ENCODE data around the gene TTC13.
A peak's percentile ranks its signal among the peaks of the same experiment; 100 is the strongest.

The TTC13 gene

DNA sequence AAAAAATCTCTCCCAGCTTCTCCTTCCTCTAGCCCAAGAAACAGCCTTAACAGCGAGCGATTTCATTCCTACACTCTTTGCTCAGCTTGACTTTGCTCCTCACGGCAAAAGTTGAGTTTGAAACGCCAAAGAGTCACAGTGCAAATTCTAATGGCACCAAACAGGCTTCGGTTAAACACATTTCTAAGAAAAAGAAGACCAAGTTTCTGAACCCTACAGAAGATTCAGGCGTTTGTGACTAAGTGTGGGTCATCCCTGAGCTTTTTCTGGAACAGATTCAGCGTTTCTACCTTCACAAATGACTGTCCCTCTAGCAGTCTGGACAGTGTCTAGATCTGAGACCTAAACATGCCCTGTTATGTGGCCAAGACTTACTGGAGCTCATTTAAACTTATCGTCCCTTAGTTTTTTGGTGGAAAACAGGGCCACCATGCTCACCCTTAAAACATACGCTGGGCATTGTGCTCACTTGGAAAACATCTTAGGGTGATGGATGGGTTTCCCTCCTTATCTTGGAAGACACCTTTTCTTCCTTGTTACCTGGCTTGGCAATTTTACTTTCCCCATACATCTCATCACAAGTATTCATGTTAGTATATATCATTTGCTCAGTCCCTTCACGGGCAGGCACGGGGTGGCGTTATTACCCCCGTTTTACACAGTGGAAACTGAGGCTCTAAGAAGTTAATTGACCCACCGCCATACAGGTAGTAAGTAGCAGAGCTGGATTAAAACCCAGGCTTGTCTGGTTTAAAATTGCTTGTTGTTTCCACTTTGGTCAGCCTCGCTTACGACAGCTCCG lies 111.4 kb downstream of the TTC13 start:
- DNase-seq = no peak

DNA sequence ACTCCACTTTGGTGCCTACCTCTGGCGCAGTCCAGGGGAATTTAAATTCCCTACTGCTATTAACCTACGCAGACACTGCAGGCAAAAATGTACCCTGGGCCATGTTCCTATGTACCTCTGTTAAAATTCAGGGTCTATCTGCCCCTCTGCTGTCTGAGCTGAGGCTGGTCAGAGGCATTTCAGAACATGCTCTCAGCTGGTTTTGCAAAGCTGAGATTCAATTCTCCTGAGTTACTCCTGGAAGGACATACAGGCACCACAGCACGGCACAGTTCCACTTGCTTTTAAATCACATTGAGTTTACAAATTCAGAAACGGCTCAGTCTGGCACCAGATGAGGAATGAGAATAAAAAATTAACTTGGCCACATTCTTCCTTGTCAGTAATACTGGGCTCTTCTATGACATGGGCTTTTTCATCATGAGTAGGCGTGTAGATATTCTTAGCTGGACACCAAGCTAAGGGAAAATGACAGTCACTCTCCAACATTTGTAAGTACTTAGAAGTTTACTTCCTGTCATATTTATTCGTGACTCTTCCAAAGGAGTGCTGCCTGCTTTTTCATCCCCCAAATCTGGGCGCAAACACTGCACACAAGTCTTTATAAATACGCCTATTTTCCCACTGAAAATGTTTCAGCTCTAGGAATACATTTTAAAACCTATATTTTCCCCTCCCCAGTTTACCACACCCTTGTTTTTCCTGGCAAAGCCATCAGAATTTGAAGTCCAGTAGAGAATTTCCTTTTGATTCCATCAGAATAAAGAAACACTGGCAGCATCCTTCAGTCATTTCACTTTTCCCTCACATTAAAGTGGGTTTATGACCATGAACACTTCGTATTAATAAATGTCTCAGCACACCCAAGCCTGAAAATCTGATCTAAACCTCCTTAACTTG lies 112.2 kb downstream of the TTC13 start:
- DNase-seq = no peak

DNA sequence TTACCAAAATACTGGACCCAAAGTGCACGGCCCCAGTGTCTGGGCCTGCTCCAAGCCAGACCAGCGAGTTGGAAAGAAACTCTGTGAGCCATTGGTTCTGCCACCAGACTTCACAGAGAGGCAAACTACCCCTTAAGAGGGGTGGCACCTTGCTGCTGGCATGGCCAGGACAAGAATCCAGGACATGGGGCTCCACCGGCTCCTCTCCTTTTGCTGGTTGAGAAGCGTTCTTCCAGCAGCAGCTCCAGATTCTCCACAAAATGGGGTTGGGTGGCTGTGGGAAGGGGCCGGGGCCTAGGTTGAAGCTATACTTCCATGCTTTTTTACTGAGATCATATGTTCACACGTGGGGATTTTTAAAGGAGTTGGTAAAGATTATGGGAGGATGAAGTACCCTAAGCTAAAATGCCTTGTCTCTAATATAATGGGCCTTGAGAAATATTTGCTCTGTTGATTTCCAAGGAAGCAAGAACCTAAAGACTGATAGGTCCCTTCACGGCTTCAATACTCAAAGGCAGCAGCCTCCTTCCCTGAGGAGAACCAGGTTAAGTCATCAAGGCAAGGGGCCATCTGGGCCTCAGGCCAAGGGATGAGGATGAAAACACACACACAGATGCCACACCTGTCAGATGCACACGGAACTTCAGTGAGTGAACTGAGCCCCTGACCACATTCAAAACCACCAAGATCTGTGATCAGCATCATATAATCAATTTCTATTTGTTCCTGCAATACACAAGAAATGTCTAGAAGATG lies 113.4 kb downstream of the TTC13 start:
- DNase-seq = peak; percentile 41

DNA sequence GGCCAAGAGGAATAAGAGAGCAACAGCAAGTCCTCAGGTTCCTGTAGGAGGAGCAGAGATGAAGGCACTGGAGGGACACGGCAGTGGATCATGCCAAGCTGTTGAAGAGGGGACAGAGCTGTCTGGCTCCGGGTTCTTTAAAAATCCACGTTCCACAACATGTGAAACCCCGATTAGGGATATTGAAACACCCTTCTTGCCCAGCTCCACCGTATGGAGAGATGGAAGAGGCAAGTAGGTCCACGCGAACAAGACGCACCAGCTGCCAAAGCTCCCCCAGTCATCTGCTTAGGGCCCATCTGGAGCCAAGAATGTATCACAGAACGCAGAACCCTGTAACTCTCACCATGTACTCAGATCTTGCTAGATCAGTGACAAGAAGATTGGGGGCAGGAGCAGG lies 114.2 kb downstream of the TTC13 start:
- no peak for DNase-seq

DNA sequence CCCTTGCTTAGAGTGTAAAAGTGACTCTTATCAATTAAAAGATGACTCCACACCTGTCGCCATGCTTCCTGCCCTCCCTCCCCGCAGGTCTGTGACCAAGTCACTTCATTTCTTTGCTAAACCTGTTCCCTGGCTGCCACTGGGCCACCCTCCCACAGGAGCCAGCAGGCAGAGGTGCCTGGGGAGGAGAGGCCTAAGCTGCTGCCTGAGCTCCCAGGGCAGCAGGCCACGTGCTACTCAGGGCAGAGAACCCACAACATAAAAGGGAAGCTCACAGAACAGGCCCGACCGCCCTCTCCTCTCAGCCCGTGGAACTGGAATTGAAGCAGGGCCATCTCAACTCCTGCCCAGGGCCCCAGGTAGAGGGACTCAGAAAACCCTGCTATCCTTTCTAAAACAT lies 115.2 kb downstream of the TTC13 start:
- DNase-seq = no peak

DNA sequence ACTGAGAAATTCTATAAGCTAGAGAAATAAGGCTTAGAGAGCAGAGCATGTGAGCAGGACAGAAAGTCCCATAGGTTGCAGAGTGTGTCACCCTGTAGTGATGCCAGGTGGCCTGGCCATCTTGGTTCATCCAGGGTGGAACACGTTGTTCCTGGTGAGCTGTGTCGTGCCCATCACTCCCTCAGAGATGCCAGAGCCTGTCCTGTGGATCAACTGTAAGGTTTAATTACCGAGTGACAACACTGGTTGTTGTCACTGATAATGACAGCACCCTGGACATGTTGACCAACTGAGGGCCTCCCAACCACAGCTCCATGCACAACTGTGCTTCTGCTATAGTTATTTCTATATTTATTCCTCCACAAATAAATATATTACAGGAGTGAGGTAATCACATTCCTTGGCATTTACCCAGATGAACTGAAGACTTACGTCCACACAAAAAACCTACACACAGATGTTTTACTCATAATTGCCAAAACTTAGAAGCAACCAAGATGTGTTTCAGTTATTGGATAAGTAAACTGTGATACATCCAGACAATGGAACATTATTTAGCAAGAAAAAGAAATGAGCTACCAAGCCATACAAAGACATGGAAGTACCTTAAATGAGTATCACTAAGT lies 116.6 kb downstream of the TTC13 start:
- no peak for DNase-seq

DNA sequence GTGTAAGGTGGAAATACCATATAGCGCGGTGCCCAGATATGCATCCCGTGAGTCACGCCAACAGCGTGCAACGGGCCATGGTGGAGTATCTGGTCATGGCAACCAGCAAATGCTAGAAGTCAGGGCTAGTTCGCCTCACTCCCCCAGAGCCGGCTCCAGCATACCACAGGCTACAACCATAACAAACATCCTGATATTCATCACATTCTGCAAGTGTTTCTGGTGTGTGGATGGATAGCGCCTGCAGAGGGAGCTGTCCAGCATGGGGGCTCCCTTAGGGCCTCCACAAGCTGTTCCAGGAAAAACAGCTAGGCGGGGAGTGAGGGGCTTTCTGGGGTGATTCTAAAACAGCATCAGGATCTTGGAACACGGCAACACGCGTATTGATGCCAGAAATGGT lies 117.2 kb downstream of the TTC13 start:
- no peak for DNase-seq

DNA sequence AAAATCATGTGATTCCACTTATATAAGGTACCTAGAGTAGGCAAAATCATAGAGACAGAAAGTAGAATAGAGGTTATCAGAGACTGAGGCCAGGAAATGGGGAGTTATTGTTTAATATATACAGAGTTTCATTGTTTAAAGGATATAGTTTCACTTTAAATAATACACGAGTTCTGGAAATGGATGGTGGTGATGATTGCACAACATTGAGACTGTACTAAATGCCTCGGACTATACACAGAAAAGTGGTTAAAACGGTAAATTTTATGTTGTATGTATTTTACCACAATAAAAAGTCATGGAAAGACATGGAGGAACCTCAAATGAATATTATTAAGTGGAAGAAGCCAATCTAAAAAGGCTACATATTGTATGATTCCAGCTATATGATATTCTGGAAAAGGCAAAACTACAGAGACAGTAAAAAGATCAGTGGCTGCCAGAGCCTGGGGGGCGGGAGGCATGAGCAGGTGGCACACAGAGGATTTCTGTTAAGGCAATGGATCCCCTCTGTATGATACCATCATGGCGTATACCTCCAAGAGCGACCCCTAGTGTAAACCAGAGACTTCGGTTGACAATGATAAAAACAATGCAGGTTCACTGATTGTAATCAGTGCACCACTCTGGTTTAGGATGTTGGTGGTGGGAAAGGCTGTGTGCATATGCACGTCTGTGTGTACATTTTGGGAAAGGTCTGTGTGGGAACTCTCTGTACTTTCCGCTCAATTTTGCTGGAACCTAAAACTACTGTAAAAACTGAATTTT lies 117.9 kb downstream of the TTC13 start:
- no peak for DNase-seq

DNA sequence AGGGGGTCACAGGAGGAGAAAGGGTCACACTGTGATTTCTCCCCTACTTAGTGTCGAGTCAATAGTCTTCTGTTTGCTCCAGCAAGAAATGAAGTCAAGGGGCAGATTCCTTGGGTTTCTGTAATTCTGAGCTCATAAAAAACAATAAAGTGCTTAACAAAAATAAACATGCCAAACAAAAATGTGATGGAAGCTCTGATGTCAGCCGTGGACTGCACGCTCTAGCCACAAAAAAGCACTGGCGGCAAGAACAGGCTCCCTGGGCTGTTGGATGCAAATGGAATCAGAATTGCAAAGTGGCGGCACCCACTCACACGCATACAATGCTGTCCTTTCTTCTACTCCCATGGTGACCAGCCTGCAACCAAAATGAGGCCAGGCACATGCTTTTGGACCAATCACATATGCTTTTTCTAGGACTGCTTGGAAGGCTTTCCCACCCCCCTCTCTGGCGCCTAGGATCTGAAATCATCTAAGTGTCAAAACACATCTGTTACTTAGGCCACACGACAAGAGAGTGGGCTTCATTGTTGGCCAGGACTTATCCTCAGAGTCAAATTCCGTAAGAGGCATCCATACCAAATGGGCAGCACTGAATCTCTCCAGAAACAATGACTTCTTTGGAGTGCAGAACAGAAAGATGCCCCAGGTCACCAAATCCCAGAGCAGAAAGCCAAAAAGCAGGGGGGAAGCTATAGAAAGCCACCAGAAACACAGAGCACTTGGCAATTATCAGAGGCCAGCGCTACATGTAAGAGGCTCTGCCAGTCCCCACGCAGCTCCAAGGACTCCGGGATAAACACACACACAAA lies 119.5 kb downstream of the TTC13 start:
- no peak for DNase-seq

DNA sequence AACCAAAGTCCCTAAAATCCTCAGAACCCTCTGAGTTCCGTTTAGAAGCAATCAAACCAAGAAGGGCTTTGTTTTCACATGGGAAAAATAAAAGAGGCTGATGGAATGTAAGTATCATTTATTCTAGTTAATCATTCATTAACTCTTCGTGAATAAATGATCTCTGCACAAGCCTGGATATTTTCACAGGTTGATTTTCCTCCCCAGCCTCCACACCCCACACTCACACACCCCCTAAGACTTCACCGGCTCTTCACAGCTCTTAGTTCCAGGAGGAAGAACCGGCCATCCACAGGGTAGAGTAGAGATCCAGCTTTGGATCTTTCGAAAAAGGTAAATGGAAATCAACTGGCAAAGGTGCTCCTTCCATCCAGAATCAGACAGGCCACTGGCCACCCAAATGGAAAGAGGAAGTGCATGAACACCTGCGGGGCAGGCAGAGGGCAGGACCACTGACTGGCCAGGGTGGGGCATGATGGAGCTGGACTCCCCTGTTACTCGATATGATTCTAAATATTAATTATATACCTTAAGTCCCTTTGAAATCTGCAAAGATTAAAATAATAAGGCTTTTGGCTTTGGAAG lies 120.3 kb downstream of the TTC13 start:
- DNase-seq = no peak

DNA sequence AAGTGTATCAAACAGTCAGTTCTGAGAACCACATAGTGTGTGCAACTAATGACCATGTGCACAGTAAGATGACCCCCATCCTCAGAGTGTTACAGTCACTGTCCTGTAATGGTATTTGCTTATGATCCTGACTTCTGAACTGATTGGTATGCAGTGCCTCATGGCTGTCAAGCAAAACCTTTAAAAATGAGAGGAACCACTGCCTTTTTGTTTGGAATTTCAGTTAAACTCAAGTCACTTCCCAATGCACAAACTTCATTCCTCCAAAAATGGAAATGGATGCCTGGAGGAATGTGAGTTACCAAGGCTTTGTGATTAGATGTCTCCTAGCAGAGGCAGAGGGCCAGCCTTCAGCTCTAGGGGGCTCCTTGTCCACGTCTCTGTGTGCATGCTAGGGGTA lies 120.8 kb downstream of the TTC13 start:
- DNase-seq = no peak

DNA sequence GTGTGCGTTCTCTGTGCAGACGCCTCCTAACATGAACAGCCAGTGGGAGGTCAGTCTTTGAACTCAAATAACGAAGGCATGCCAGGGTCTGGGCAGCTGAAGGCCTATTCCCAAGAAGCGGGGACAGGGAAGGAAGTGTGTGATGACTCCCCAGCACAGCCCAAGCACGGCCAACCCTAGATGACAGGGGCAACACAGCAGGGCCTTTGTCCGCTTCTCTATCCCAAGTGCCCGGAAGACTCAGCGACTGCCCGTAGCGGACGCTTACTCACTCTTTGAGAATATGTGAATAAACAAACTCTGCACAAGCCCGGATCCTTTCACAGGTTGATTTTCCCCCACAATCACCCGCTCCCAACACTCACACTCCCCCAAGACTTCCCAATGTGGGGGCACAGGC lies 121.6 kb downstream of the TTC13 start:
- no peak for DNase-seq
